ENCODE measurements around the gene UVSSA. TPM values are rescaled to one million over a fixed set of nuclear protein-coding genes. Genes with fewer than 3 reads are reported as not detected.

The UVSSA gene
- total and polyA plus RNA-seq, 5 experiments from 2014 or later, result 1.9 to 39.5 (median 6.2) TPM

GRCh38 chr4:1364748-1365147 lies 17.7 kb downstream of the UVSSA start:
- no peaks in the 10 kb centered on the region for H3K27me3 Mint-ChIP-seq
- POLR2A ChIA-PET, result no interaction called here
- no peak overlapping the region for H3K4me3 Mint-ChIP-seq
- H3K36me3 Mint-ChIP-seq, result peaks cover 0 to 12% (median 0%) of the 10 kb centered on the region in 3 donors
- ATAC-seq, result no peak
- DNase-seq, result no peak
- H3K4me1 Mint-ChIP-seq, result peaks cover 0 to 2% (median 0%) of the 10 kb centered on the region in 4 donors
- H3K27ac Mint-ChIP-seq, result no peak overlapping the region
- no peaks in the 10 kb centered on the region for H3K9me3 Mint-ChIP-seq

GRCh38 chr4:1365271-1366178 lies 18.5 kb downstream of the UVSSA start:
- ATAC-seq, result no peak
- Mint-ChIP-seq H3K4me1 (peaks cover 0 to 2% (median 0%) of the 10 kb centered on the region in 4 donors), H3K9me3 (no peaks in the 10 kb centered on the region), H3K4me3 (no peak overlapping the region), H3K36me3 (peaks cover 0 to 14% (median 0%) of the 10 kb centered on the region in 3 donors), H3K27me3 (no peaks in the 10 kb centered on the region), H3K27ac (peak overlapping the region in 1 of 10 donors; percentile 43)
- POLR2A ChIA-PET, result no interaction called here
- DNase-seq, result no peak

- peak overlapping the region in 1 of 10 donors; percentile 31 for H3K27ac Mint-ChIP-seq
- no peaks in the 10 kb centered on the region for H3K9me3 Mint-ChIP-seq
- H3K4me1 Mint-ChIP-seq, result peaks cover 0 to 3% (median under 1%) of the 10 kb centered on the region in 4 donors
- ATAC-seq (no peak), DNase-seq (peak in 1 of 10 donors; percentile 61)
- no peaks in the 10 kb centered on the region for H3K27me3 Mint-ChIP-seq
- no peak overlapping the region for H3K4me3 Mint-ChIP-seq
- POLR2A ChIA-PET, result no interaction called here
- H3K36me3 Mint-ChIP-seq, result peaks cover 0 to 22% (median 4%) of the 10 kb centered on the region in 3 donors
Observed at GRCh38 chr4:1366371-1367229, 19.6 kb downstream of the UVSSA start.

DNA sequence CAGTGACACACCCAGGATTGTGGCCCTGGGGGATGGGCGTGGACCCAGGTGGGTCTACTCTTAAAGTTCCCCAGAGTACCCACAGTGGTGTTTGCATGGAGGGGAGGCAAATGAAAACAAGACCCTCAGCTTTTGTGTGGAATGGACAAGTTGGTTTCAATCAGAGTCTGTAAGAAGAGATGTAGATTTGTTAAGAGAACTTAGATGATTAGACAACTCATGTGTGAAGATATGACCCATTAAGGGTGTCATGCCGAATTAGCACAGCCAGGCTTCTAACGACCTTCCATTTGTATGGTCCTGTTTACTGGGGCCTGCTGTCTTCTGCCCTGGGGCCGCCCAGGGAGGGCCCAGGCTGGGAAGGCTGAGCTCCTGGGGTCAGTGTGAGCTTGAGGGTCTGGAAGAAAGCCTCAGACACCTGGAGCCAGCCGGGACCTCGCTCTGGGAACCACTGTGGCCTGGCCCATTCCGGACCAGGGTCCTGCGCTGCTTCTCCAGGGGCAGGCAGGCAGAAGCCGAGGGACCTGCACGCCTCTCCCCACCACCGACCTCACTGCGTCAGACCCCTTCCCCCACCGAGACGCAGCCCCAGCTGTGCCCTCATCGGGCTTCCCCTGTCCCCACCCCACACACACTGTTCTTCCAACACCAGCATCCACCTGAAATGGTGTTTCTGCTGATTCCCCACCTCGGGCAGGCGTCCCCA lies 20.4 kb downstream of the UVSSA start:
- ATAC-seq, result no peak
- POLR2A ChIA-PET, result no interaction called here
- Mint-ChIP-seq H3K27ac (no peak overlapping the region), H3K4me1 (peaks cover 0 to 3% (median under 1%) of the 10 kb centered on the region in 4 donors), H3K36me3 (peaks cover 0 to 29% (median 7%) of the 10 kb centered on the region in 3 donors), H3K9me3 (no peaks in the 10 kb centered on the region), H3K27me3 (no peaks in the 10 kb centered on the region), H3K4me3 (no peak overlapping the region)
- no peak for DNase-seq

GRCh38 chr4:1367936-1368289 lies 20.9 kb downstream of the UVSSA start:
- H3K36me3 Mint-ChIP-seq, result peaks cover 0 to 31% (median 7%) of the 10 kb centered on the region in 3 donors
- H3K9me3 Mint-ChIP-seq, result no peaks in the 10 kb centered on the region
- POLR2A ChIA-PET, result no interaction called here
- no peaks in the 10 kb centered on the region for H3K27me3 Mint-ChIP-seq
- H3K4me3 Mint-ChIP-seq, result no peak overlapping the region
- no peak overlapping the region for H3K27ac Mint-ChIP-seq
- peaks cover 0 to 5% (median under 1%) of the 10 kb centered on the region in 4 donors for H3K4me1 Mint-ChIP-seq
- peak in 1 of 10 donors; percentile 31 for DNase-seq
- ATAC-seq, result no peak

- H3K27ac Mint-ChIP-seq, result no peak overlapping the region
- H3K27me3 Mint-ChIP-seq, result no peaks in the 10 kb centered on the region
- DNase-seq, result peak in 1 of 10 donors; percentile 46
- POLR2A ChIA-PET, result no interaction called here
- no peak overlapping the region for H3K4me3 Mint-ChIP-seq
- peaks cover 0 to 5% (median under 1%) of the 10 kb centered on the region in 4 donors for H3K4me1 Mint-ChIP-seq
- H3K36me3 Mint-ChIP-seq, result peaks cover 0 to 37% (median 8%) of the 10 kb centered on the region in 3 donors
- ATAC-seq, result no peak
- H3K9me3 Mint-ChIP-seq, result no peaks in the 10 kb centered on the region
Observed at GRCh38 chr4:1368421-1369090, 21.5 kb downstream of the UVSSA start.

GRCh38 chr4:1369091-1369450 lies 22.1 kb downstream of the UVSSA start:
- peak in 1 of 10 donors; percentile 4 for DNase-seq
- Mint-ChIP-seq H3K36me3 (peaks cover 0 to 42% (median 10%) of the 10 kb centered on the region in 3 donors), H3K4me3 (no peak overlapping the region), H3K4me1 (peaks cover 0 to 8% (median under 1%) of the 10 kb centered on the region in 4 donors), H3K9me3 (no peaks in the 10 kb centered on the region), H3K27ac (no peak overlapping the region), H3K27me3 (no peaks in the 10 kb centered on the region)
- no peak for ATAC-seq
- POLR2A ChIA-PET, result no interaction called here

GRCh38 chr4:1369479-1370079 lies 22.6 kb downstream of the UVSSA start:
- H3K27ac Mint-ChIP-seq, result peak overlapping the region in 1 of 10 donors; percentile 7
- H3K4me3 Mint-ChIP-seq, result no peak overlapping the region

GRCh38 chr4:1370321-1371124 lies 23.5 kb downstream of the UVSSA start:
- no peaks in the 10 kb centered on the region for H3K27me3 Mint-ChIP-seq
- DNase-seq, result peak in 1 of 10 donors; percentile 46

More at GRCh38 chr4:1369479-1370079, 22.6 kb downstream of the UVSSA start:
- Mint-ChIP-seq H3K4me1 (peaks cover 0 to 8% (median under 1%) of the 10 kb centered on the region in 4 donors), H3K9me3 (no peaks in the 10 kb centered on the region), H3K27me3 (no peaks in the 10 kb centered on the region), H3K36me3 (peaks cover 0 to 43% (median 10%) of the 10 kb centered on the region in 3 donors)
- ATAC-seq (no peak), DNase-seq (no peak)
- POLR2A ChIA-PET, result no interaction called here

GRCh38 chr4:1371176-1372165 lies 24.5 kb downstream of the UVSSA start:
- H3K36me3 Mint-ChIP-seq, result peaks cover 0 to 41% (median 10%) of the 10 kb centered on the region in 3 donors
- peak overlapping the region in 1 of 10 donors; percentile 31 for H3K27ac Mint-ChIP-seq
- peaks cover 0 to 8% (median 0%) of the 10 kb centered on the region in 4 donors for H3K4me1 Mint-ChIP-seq
- H3K27me3 Mint-ChIP-seq, result no peaks in the 10 kb centered on the region
- POLR2A ChIA-PET, result no interaction called here
- H3K9me3 Mint-ChIP-seq, result no peaks in the 10 kb centered on the region
- no peak overlapping the region for H3K4me3 Mint-ChIP-seq
- DNase-seq (no peak), ATAC-seq (no peak)

More at GRCh38 chr4:1370321-1371124, 23.5 kb downstream of the UVSSA start:
- POLR2A ChIA-PET, result no interaction called here
- Mint-ChIP-seq H3K4me3 (no peak overlapping the region), H3K27ac (no peak overlapping the region), H3K36me3 (peaks cover 0 to 43% (median 10%) of the 10 kb centered on the region in 3 donors), H3K9me3 (no peaks in the 10 kb centered on the region), H3K4me1 (peaks cover 0 to 8% (median under 1%) of the 10 kb centered on the region in 4 donors)
- ATAC-seq, result no peak

All from naive thymus-derived CD8-positive, alpha-beta T cell (primary cell).